Sigmoid colon (tissue), 7 donors: ENCODE data around the gene DYNC1H1. TPM values are rescaled to one million over a fixed set of nuclear protein-coding genes. Genes with fewer than 3 reads are reported as not detected.

ENCODE experiments used
- DNase-seq: peaks from one replicate; pipeline ENCODE4 v3.0.0-alpha.2; 2019
- H3K27ac ChIP-seq, 4 donors: fragments of 200-600 bp; sonication (generic); one replicate each; pipeline ENCODE4 v1.5.1; 2016 to 2019; ENCODE audit warnings: mild to moderate bottlenecking in 1 of 4
- H3K27me3 ChIP-seq, 3 donors: fragments of 200-600 bp; sonication (generic); one replicate each; pipeline ENCODE4 v1.5.1; 2019; ENCODE audit warnings: mild to moderate bottlenecking in 1 of 3
- H3K36me3 ChIP-seq, 4 donors: fragments of 200-600 bp; sonication (generic); one replicate each; pipeline ENCODE4 v1.5.1; 2016 to 2019
- H3K4me1 ChIP-seq, 4 donors: fragments of 200-600 bp; sonication (generic); one replicate each; pipeline ENCODE4 v1.5.1; 2017 to 2019
- H3K4me3 ChIP-seq, 4 donors: fragments of 200-600 bp; sonication (generic); one replicate each; pipeline ENCODE4 v1.5.1; 2017 to 2019; ENCODE audit warnings: mild to moderate bottlenecking in 2 of 4, moderate library complexity in 1 of 4
- H3K9me3 ChIP-seq, 4 donors: fragments of 200-600 bp in 3 of 4; sonication (generic) in 3 of 4; one replicate each; pipeline versions ENCODE4 v1.5.1 to v1.6.1; 2013 to 2019
- CTCF ChIP-seq, 4 experiments: fragments of 450-650 bp in 3 of 4; fragments of 200-600 bp in 1 of 4; IDR thresholded peaks; one replicate each; pipeline ENCODE4 v1.5.1; 2016 to 2019; ENCODE audit warnings: antibody characterized with exemption in 4 of 4, mild to moderate bottlenecking in 3 of 4, moderate library complexity in 2 of 4
- EP300 ChIP-seq, 4 donors: sonication (generic); formaldehyde crosslinking; IDR thresholded peaks; one replicate each; pipeline ENCODE4 v1.6.1; 2017; ENCODE audit warnings: antibody characterized with exemption in 4 of 4
- POLR2A ChIP-seq, 2 donors: fragments of 450-650 bp; IDR thresholded peaks; one replicate each; pipeline ENCODE4 v1.6.1; 2016; ENCODE audit warnings: antibody characterized with exemption in 2 of 2, mild to moderate bottlenecking in 2 of 2, moderate library complexity in 2 of 2
- POLR2AphosphoS5 ChIP-seq, 4 donors: sonication (generic); formaldehyde crosslinking; IDR thresholded peaks; one replicate each; pipeline ENCODE4 v1.6.1; 2017; ENCODE audit warnings: antibody characterized with exemption in 4 of 4
- WGBS, 2 donors: extraction: QIAGEN DNeasy Blood & Tissue Kit; methylation state at CpG; one replicate each; pipeline ENCODE4 v1.1.7; 2013; 5-methylcytosine and 5-hydroxymethylcytosine counted together
- intact Hi-C: fragments of 100-400 bp; cut with DNase I; formaldehyde crosslinking; loops from one replicate; pipeline ENCODE4 v1.15.1; 2023
- polyA plus RNA-seq, 3 donors: library from polyadenylated mRNA; stranded (reverse); fragments of 200-250 nt; gene quantifications; one replicate each; pipeline ENCODE4 v1.2.3, GENCODE V29; 2013
- total RNA-seq, 4 donors: library from RNA; depleted of rRNA; stranded (reverse); fragments of >200 nt; gene quantifications; one replicate each; pipeline ENCODE4 v1.1.0, GENCODE V29; 2016
- donor health status: healthy with polysubstance abuse.
- donor health status: Bipolar disorder and iron deficiency.
- donor health status: healthy.

DYNC1H1 gene
- total and polyA plus RNA-seq, 7 donors = 38.4 to 592 (median 320) TPM

GRCh38 chr14:101961011-101961721 lies 3.2 kb upstream of the DYNC1H1 start:
- peak; percentile 85 for DNase-seq
- H3K4me3 ChIP-seq = no peak overlapping the region
- no peaks in the 10 kb centered on the region for H3K36me3 ChIP-seq
- no peak overlapping the region for H3K27ac ChIP-seq
- 30 to 35% methylated on average over 19 of the region's 19 CpGs for WGBS, 2 donors
- intact Hi-C loops = loop anchor here (2.0 to 10.0 kb wide), 3 partner anchors 86 to 354 kb away; partner anchors contain the start of gene ZNF839
- no peaks in the 10 kb centered on the region for H3K9me3 ChIP-seq
- no peaks in the 10 kb centered on the region for H3K27me3 ChIP-seq
- peaks cover 0 to 40% (median 34%) of the 10 kb centered on the region in 4 donors for H3K4me1 ChIP-seq
- TF ChIP-seq CTCF (IDR thresholded peaks at IDR 0.05) (peak; percentile 81 to 92 (median 86)), EP300 (IDR thresholded peaks at IDR 0.05) (no peak)

GRCh38 chr14:101961746-101962502 lies 2.4 kb upstream of the DYNC1H1 start:
- 77 to 86% methylated on average over 9 of the region's 9 CpGs for WGBS, 2 donors
- no peaks in the 10 kb centered on the region for H3K36me3 ChIP-seq
- peak overlapping the region; percentile 88 to 100 (median 96) for H3K27ac ChIP-seq
- no peaks in the 10 kb centered on the region for H3K27me3 ChIP-seq
- H3K4me3 ChIP-seq = no peak overlapping the region
- intact Hi-C loops = loop anchor here (2.0 to 10.0 kb wide), 3 partner anchors 85 to 353 kb away; partner anchors contain the start of gene ZNF839
- no peak for DNase-seq
- TF ChIP-seq EP300 (IDR thresholded peaks at IDR 0.05) (no peak), POLR2AphosphoS5 (IDR thresholded peaks at IDR 0.05) (no peak), POLR2A (IDR thresholded peaks at IDR 0.05) (no peak), CTCF (IDR thresholded peaks at IDR 0.05) (no peak)
- peaks cover 0 to 48% (median 39%) of the 10 kb centered on the region in 4 donors for H3K4me1 ChIP-seq
- H3K9me3 ChIP-seq = no peaks in the 10 kb centered on the region

- no peaks in the 10 kb centered on the region for H3K9me3 ChIP-seq
- H3K4me3 ChIP-seq = no peak overlapping the region
- H3K4me1 ChIP-seq = peaks cover 0 to 53% (median 42%) of the 10 kb centered on the region in 4 donors
- TF ChIP-seq POLR2A (IDR thresholded peaks at IDR 0.05) = no peak
- TF ChIP-seq POLR2AphosphoS5 (IDR thresholded peaks at IDR 0.05) = peak in 1 of 4 donors; percentile 17
- no peak for TF ChIP-seq EP300 (IDR thresholded peaks at IDR 0.05)
- no peak for TF ChIP-seq CTCF (IDR thresholded peaks at IDR 0.05)
- DNase-seq = peak; percentile 93
- intact Hi-C loops = loop anchor here (5.0 to 10.0 kb wide), 2 partner anchors 85 to 352 kb away; partner anchors contain the start of gene ZNF839
- no peaks in the 10 kb centered on the region for H3K27me3 ChIP-seq
- no peaks in the 10 kb centered on the region for H3K36me3 ChIP-seq
- H3K27ac ChIP-seq = peak overlapping the region; percentile 88 to 100 (median 96)
- 27 to 56% methylated on average over 5 of the region's 5 CpGs for WGBS, 2 donors
These were observed 1.9 kb upstream of the DYNC1H1 start for GRCh38 chr14:101962503-101962874.

GRCh38 chr14:101963052-101963451 lies 1.3 kb upstream of the DYNC1H1 start:
- H3K27ac ChIP-seq = peak overlapping the region; percentile 88 to 100 (median 96)
- DNase-seq = no peak
- no peaks in the 10 kb centered on the region for H3K36me3 ChIP-seq
- no peaks in the 10 kb centered on the region for H3K27me3 ChIP-seq
- H3K4me3 ChIP-seq = no peak overlapping the region
- intact Hi-C loops = loop anchor here (5.0 to 10.0 kb wide), 2 partner anchors 84 to 352 kb away; partner anchors contain the start of gene ZNF839
- WGBS, 2 donors = 89 to 92% methylated on average over 5 of the region's 5 CpGs
- no peak for TF ChIP-seq POLR2AphosphoS5 (IDR thresholded peaks at IDR 0.05)
- no peak for TF ChIP-seq CTCF (IDR thresholded peaks at IDR 0.05)
- no peak for TF ChIP-seq EP300 (IDR thresholded peaks at IDR 0.05)
- no peak for TF ChIP-seq POLR2A (IDR thresholded peaks at IDR 0.05)
- peaks cover 0 to 59% (median 43%) of the 10 kb centered on the region in 4 donors for H3K4me1 ChIP-seq
- no peaks in the 10 kb centered on the region for H3K9me3 ChIP-seq
